Psoas muscle (tissue), 8 donors: Measurements from ENCODE around the gene MAP2K7. TPM values are rescaled to one million over a fixed set of nuclear protein-coding genes. Genes with fewer than 3 reads are reported as not detected.

Experiments used
- ATAC-seq, 4 donors: fragments of 200-7000 bp; cut with Tn5 transposase; one replicate each; pipeline ENCODE4 v1.9.1; 2020; ENCODE audit warnings: moderate library complexity in 3 of 4, mild to moderate bottlenecking in 2 of 4
- DNase-seq, 2 donors: peaks; one replicate each; pipeline ENCODE4 v3.0.0-alpha.2; 2020
- H3K27ac ChIP-seq: fragments of 200-600 bp; one replicate; pipeline ENCODE4 v1.8.0; 2022
- H3K27me3 ChIP-seq, 3 donors: fragments of 200-600 bp in 1 of 3; one replicate each; pipeline versions ENCODE4 v1.6.1 to v1.8.0; 2013 to 2022; ENCODE audit warnings: low read length in 2 of 3, mild to moderate bottlenecking in 2 of 3, moderate library complexity in 1 of 3; ENCODE audit not compliant: insufficient read depth in 3 of 3
- H3K36me3 ChIP-seq, 2 donors: fragments of 200-600 bp in 1 of 2; one replicate each; pipeline versions ENCODE4 v1.6.1 to v1.8.0; 2013 to 2022; ENCODE audit warnings: low read depth in 1 of 2, mild to moderate bottlenecking in 1 of 2, moderate library complexity in 1 of 2; ENCODE audit not compliant: insufficient read depth in 1 of 2
- H3K4me1 ChIP-seq: fragments of 200-600 bp; one replicate; pipeline ENCODE4 v1.8.0; 2022
- H3K4me3 ChIP-seq: fragments of 200-600 bp; one replicate; pipeline ENCODE4 v1.8.0; 2022; ENCODE audit warnings: mild to moderate bottlenecking
- H3K9me3 ChIP-seq: fragments of 200-600 bp; one replicate; pipeline ENCODE4 v1.8.0; 2022
- WGBS, 3 donors: extraction: QIAGEN DNeasy Blood & Tissue Kit; methylation state at CpG; one replicate each; pipeline versions ENCODE4 v1.1.6 to v1.1.7; 2013; 5-methylcytosine and 5-hydroxymethylcytosine counted together
- intact Hi-C, 2 donors: fragments of 100-400 bp; cut with DNase I; formaldehyde crosslinking; loops; one replicate each; pipeline versions ENCODE4 v1.11.0 to v1.14.2; 2022
- polyA plus RNA-seq, 3 donors: library from polyadenylated mRNA; stranded (reverse); fragments of 200-250 nt; gene quantifications; one replicate each; pipeline ENCODE4 v1.2.3, GENCODE V29; 2013
- total RNA-seq, 4 donors: library from RNA; stranded (reverse); fragmentation: NEBNext Ultra II Directional in 2 of 4; extraction: Animal tissue kit (Norgen Biotek cat#: 25700) in 2 of 4; gene quantifications; one replicate each; pipeline versions ENCODE4 v1.2.1 to v1.2.4, GENCODE V29; 2021 to 2023
- TF ChIP-seq, protein P1 (sequence below): fragments of 200-600 bp; IDR thresholded peaks from one replicate; pipeline ENCODE4 v1.8.0; 2022; ENCODE audit warnings: antibody characterized with exemption
- donor health status: healthy with polysubstance abuse.
- donor health status: DM: no; HTN: no; CAD: no; lungs with moderate emphysema.
- donor health status: Bipolar disorder and iron deficiency.
- donor health status: healthy.
- donor health status: DM: yes; HTN: yes; CAD: no.
- donor health status: DM: no; HTN: no; CAD: no.
- donor health status: DM: no; HTN: no; CAD: no.
- donor health status: DM: yes; HTN: yes; CAD: no.

MAP2K7 gene
- total and polyA plus RNA-seq, 7 donors, result 35.4 to 72.5 (median 43.9) TPM

DNA sequence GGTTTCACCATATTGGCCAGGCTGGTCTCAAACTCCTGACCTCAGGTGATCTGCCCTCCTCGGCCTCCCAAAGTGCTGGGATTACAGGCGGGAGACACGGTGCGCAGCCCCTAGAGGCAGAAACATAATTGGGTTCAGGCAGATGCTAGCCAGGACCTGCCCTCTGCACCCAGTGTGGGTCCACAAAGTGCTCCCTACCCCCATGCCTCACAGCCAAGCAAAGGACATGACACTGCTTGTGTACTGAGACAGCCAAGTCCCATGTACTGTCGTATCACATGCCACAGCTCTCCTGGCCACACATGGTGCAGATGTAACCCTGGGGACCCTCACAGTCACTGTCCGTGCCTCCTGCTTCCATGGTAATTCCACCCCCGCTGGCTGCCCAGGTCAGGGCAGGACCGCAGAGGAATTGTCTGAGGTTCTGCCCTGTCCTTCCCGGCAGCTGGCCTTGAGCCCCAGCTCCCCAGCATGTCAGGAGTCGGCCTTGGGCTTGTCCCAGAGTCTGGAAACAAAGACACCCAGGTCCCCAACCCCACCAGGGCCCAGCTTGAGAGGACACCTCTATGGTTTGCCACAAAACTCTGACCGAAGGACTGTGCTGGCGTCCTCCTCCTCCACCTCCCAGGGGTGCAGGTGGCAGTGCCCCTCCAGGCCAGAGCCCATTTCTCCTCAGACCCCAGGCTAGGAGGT lies 37.1 kb upstream of the MAP2K7 start:
- Histone ChIP-seq H3K4me1 (peaks cover 13% of the 10 kb centered on the region), H3K27me3 (peaks cover 0 to 59% (median 11%) of the 10 kb centered on the region in 3 donors), H3K9me3 (no peaks in the 10 kb centered on the region), H3K4me3 (no peak overlapping the region), H3K36me3 (no peaks in the 10 kb centered on the region), H3K27ac (no peak overlapping the region)
- no peak for ATAC-seq
- DNase-seq, result peak in 1 of 2 donors; percentile 35
- TF ChIP-seq, protein P1, sequence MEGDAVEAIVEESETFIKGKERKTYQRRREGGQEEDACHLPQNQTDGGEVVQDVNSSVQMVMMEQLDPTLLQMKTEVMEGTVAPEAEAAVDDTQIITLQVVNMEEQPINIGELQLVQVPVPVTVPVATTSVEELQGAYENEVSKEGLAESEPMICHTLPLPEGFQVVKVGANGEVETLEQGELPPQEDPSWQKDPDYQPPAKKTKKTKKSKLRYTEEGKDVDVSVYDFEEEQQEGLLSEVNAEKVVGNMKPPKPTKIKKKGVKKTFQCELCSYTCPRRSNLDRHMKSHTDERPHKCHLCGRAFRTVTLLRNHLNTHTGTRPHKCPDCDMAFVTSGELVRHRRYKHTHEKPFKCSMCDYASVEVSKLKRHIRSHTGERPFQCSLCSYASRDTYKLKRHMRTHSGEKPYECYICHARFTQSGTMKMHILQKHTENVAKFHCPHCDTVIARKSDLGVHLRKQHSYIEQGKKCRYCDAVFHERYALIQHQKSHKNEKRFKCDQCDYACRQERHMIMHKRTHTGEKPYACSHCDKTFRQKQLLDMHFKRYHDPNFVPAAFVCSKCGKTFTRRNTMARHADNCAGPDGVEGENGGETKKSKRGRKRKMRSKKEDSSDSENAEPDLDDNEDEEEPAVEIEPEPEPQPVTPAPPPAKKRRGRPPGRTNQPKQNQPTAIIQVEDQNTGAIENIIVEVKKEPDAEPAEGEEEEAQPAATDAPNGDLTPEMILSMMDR, result no peak
- 51 to 59% (median 52%) methylated on average over 12 of the region's 12 CpGs for WGBS, 3 donors
- intact Hi-C loops, result no loop called here

GRCh38 chr19:7867092-7867844 lies 36.4 kb upstream of the MAP2K7 start:
- WGBS, 3 donors, result 82 to 85% (median 85%) methylated on average over 9 of the region's 9 CpGs
- DNase-seq, result peak in 1 of 2 donors; percentile 26
- Histone ChIP-seq H3K27ac (no peak overlapping the region), H3K4me3 (no peak overlapping the region), H3K4me1 (peaks cover 8% of the 10 kb centered on the region), H3K36me3 (no peaks in the 10 kb centered on the region), H3K9me3 (no peaks in the 10 kb centered on the region), H3K27me3 (peaks cover 0 to 54% (median 9%) of the 10 kb centered on the region in 3 donors)
- TF ChIP-seq, protein P1, result no peak
- intact Hi-C loops, result no loop called here
- ATAC-seq, result no peak

- no peaks in the 10 kb centered on the region for H3K36me3 ChIP-seq
- WGBS, 3 donors, result 14 to 34% (median 18%) methylated on average over 21 of the region's 21 CpGs
- no peaks in the 10 kb centered on the region for H3K9me3 ChIP-seq
- H3K4me3 ChIP-seq, result peak overlapping the region; percentile 54
- intact Hi-C loops, result no loop called here
- TF ChIP-seq, protein P1, result no peak
- no peak for ATAC-seq
- H3K27ac ChIP-seq, result no peak overlapping the region
- peaks cover 8% of the 10 kb centered on the region for H3K4me1 ChIP-seq
- peak in 1 of 2 donors; percentile 49 for DNase-seq
- peaks cover 0 to 59% (median 16%) of the 10 kb centered on the region in 3 donors for H3K27me3 ChIP-seq
These were observed 35.4 kb upstream of the MAP2K7 start for GRCh38 chr19:7868326-7868670.

DNA sequence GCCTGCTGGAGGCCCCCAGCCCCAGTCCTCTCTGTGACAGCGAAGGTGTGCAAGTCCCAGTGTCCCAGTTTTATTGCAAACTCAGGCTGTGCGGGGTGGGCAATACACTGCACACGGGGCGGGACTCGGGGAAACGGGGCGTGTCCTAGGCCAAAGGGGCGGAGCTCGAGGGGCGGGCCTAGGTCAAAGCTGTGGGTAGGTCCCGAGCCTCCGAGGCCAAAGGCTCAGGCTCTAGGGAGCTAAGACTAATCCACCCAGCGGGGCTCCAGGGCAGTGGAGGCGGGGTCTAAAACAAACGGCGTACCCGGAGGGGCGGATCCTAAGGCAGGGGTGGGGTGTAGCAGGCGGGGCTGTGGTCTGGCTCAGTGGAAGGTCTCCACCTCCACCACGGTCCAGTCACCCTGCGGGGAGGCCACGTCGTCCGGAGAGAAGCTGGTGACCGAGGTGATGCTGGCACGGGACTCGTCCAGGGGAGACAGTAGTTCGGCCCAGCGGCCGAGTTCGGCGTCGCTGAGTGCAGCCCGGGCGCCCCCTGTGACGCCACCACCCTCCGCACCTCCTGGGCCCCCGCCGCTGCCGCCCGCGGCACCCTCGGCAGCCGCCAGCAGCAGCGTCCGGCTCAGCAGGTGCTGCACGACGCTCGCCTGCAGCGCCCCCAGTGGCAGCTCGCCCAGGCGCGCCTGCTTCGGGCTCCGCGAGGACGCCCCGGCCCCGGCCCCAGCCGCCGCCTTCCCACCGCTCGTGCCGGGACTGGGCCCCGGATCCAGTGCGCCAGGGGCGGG lies 34.8 kb upstream of the MAP2K7 start:
- Histone ChIP-seq H3K27me3 (peaks cover 0 to 59% (median 16%) of the 10 kb centered on the region in 3 donors), H3K27ac (no peak overlapping the region), H3K4me3 (peak overlapping the region; percentile 54), H3K9me3 (no peaks in the 10 kb centered on the region), H3K4me1 (peaks cover 8% of the 10 kb centered on the region), H3K36me3 (no peaks in the 10 kb centered on the region)
- intact Hi-C loops, result no loop called here
- DNase-seq, result peak; percentile 63 to 80
- ATAC-seq, result peak; percentile 76 to 82 (median 79)
- TF ChIP-seq, protein P1, result peak; percentile 69
- WGBS, 3 donors, result 1 to 2% (median 2%) methylated on average over 41 to 67 of the region's 67 CpGs
